Stimulated activated CD8-positive, alpha-beta memory T cell treated with anti-CD3 and anti-CD28 coated beads, Interleukin-7, amount 100 ng/mL, for 4 hours (primary cell): Measurements from ENCODE around the gene ZNF536.

ENCODE experiments used
- DNase-seq, 2 donors: peaks; one replicate each; pipeline ENCODE4 v3.0.0-alpha.2; 2020; ENCODE audit warnings: low read depth in 2 of 2

Gene ZNF536

DNA sequence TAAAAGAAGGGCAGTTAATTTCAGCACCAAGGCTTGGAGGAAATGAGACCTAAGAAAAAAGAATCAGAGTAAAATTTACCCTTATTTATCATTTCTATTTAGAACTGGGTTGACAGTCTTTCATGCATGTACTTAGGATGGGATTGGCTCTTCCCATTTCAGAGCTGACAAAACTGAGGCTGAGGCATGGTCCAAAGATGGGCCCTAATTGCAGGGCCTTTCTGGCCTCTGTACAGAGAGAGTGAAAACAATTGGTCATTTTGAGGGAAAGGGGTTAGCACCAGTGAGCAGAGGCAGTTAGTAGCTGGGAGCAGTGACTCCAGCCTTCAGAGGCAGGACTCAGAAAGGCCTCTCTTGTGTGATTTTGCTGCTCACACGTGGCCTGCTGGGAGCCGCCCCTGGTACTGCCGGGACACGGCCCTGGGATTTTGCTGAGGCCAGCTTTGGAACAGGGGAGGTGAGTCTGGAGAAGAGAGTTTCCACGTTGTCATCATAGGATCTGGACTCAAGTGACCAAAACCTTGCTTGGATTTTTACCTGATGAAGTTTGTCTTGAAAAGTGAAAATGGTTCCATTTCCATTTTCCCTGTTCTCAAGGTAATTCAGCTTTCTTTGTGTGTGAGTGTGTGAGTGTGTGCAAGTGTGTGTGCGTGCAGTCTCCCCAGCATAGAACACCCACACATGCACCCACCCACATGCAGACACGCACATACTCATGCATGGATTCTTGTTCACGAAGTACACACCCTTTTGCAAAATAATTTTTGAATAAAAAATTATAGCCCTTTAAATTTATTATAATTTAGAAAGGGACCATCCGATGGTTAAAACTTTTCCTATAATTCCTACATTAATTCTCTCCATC, at the start of gene ZNF536:
Gene ZNF536 (plus strand): TSS at position 425 of the 865 bp plus-strand sequence. CDS start 71,179 bp downstream, outside the sequence.
- DNase-seq, result no peak

DNA sequence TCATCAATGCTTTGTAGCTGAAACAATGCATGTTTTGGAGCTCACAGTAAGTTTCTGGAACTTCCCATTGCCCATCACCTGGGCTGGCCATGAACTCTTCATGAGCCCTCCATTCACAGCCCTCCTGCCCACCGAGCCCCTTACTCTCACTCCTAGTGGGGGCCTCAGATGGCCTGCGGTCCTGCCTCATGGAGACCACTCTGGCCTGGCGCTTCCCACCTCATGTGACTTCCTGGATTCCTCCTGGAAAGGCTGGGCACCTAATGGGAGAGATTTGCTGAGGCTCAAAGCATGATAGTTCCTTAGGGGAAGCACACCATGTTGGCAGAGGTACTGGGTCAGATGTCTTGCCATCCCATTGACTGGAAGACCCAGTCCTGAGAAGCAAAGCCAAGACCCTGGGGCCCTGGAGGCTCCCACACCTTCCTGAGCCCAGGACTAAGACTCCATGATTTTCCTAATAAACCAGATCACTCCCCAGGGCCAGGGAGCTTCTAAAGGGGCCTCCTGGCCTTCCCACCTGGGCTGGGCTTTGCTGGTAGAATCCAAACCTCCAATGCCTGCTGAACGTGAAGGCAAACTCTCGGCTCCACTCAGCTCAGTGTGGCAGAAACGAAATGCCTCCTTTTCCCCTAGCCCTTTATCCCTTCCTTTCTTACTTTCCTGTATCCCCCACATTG, 49.4 kb upstream of the ZNF536 start:
- DNase-seq, result no peak

DNA sequence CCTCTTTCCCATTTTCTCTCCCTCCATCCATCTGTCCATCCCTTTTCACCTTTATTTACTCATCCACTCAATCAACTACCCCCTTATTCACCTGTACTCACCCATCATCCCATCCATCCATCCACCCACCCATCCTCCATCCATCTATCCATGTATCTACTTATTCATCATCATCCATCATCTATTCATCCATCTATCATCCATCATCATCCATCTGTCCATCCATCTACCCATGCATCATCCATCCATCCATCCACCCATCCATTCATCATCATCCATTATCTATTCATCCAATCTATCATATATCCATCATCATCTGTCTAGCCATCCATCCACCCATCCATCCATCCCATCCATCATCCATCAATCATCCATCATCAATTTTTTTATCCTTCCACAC, 48.3 kb upstream of the ZNF536 start:
- DNase-seq, result no peak

DNA sequence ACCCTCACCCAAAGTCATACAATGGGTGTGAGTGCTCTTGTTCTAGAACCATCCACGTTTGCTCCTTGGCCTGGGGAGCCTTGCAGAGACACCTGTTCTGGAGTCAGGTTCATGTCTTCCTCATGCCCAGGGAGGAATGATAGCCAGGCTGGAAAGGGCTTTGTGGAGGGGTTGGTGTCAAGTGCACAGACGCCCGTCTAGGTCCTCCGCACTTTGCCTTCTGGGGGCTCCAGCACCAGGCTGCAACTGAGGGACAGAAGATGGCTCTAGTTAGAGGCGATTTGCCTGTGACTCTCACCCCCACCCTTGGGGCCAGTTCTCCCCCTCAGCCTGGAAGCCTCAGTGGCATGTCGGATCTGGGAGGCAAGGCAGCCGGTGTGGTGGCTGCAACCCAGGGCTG, 47.2 kb upstream of the ZNF536 start:
- DNase-seq, result no peak

DNA sequence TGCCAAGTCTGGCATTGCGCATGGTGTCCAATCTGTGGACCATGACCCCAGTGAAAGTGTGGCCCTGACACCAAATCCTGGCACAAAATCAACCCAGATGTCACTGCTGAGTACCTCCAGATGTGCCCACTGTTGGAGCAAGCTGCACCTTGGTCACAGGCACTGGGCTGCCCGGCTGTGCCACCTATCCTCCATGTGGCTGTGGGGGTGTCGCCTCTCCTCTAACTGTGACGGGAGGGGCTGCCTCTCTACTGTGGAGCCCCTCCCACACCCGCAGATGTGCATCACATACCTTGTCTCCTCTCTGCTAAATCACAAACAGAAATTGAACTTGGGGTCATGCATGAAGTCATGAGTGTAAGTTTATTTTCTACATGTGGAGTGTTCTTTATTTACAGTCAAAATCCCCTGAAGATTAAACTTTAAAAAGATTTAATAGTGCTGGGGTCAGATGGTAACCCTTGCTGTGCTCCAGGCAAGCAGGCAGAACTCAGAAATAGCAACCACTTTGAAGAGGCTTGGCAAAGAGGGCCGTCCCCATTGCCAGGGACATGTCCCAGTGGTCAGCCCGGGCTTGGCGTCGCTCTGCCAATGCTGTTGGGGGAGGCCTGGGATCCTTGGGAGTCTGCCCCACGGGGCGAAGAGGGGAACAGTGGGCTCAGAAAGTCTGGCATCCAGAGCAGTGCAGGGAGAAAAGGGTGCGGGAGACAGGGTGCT, 46.4 kb upstream of the ZNF536 start:
- no peak for DNase-seq

DNA sequence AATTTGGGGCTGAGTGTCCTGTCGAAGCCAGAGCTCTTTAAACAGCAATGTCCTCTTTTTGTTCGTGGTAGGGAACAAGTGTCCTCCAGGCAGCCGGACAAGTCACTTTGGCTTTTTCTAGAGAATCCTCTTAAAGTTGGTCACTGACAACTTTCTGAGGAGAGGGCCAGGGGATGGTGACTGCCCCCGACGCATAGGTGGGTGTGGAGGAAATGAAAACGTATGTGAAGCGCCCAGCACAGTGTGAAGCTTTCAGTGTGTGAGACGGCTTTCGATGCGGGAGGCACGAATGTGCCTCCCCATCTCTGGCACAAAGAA, 45.8 kb upstream of the ZNF536 start:
- DNase-seq, result no peak

DNA sequence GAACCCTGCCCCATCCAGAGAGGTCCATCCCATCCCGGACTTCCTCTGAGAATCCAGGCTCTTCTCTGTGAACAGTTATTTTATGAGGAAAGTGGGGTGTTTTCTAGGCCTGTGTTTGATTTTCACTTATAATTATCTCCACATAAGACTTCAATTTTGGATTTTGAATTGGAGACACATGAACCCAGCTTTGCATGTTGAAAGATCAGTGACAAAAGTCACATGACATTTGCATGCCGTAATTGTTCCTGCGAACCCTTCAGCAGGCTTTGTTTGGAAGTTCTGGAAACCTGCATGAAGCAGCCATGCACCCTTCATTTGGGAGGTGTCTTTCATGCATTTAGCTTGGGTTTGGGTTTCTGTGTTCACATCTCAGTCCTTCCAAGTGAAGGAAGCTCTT, 44.9 kb upstream of the ZNF536 start:
- no peak for DNase-seq

DNA sequence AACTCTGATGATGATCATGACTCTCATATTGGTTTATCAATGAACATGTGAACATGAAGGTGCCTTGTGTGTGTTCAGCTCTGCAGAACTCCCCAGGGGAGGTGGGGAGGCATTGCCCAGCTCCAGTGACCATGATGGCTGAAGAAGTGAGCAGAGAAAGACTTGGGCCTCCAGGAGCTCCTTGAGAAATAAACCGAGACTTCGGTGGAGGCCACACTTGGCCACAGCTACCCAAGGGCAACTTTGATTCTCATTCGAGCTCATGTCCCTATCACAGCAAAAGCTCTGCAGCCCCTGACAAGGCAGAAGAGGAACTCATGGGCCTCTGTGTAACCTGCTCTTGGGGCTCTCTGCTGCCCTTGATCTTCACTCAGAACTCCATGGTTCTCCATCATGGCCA, 44.1 kb upstream of the ZNF536 start:
- DNase-seq, result no peak

DNA sequence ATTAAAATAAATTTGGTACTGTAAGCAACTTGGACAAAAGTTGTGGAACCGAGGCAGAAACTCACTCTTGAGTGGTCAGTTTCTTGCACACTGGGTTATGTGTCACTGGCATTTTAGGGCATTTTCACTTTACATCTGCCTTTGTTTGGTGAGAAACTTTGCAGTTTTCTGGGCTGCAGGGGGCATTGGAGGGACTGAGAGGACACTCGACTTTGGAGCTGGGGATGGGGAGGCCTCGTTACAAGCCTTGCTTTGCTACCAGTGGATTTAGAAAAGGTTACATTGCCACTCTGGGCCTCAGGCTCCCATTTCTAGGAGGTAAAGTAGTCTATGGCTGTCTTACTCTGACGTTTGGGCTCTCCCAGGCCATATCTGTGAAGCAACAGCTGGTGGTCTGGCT, 41.9 kb upstream of the ZNF536 start:
- DNase-seq, result no peak

DNA sequence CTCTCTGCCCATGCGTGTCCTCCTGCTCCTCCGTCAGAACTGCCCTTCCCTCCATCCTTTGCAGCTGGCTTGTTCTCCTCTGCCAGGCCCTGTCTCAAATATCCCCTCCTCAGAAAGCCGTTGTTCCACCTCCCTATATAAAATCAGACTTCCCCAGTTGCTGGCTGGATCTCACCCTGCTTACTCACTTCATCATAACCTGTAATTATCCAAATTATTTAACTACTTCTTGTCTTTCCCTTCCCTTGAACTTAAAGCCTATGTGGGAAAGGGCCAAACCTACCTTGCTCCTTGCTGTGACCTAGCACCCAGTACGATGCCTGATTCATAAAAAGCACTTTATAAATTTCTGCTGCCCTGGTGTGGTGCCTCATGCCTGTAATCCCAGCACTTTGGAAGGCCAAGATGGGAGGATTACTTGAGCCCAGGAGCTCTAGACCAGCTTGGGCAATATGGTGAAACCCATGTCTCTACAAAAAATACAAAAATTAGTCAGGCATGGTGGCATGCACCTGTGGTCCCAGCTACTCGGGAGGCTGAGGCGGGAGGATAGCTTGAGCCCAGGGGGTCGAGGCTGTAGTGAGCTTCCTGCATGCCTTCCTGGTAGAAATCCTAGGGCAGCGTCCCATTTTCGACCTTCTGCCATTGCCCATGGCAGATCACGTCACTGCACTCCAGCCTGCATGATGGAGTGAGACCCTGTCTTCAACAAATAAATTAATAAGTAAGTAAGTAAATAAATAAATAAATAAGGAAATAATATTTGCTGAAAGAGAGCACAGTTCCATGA, 39.5 kb upstream of the ZNF536 start:
- DNase-seq, result no peak

DNA sequence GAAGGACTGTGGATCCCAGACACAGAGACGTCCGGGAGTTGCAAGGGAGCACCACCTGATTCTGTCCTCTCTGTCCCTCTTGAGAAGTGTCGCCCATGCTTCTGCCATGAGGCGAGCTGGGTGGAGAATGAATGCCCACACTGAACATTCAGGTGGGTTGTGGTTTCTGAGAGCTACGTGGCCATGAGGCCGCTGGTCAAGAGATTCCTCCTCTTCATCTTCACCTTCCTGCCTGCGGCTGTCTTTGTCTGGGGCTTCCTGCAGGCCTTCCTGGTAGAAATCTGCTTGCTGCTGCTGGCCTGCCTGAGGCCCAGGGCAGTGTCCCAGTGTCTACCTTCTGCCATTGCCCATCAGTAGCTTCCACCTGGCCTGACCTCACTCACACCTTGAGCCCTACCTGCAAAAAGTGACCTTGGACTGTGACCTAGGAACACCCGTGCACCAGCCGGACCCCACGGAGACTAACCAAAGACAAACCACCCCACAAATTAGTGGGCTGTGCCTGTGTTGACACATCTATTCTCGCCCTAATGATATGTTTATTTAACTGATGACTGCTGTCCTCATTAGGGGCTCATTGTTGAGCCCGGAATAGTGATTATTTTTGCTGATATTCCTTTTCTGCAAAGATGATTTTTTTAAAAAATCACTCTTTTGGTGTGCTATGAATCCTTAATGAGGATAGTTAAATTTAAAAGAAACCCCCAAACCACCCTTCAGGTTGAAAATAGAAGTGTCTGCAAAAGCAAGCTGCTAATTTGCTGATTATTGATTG, 38.7 kb upstream of the ZNF536 start:
- no peak for DNase-seq

DNA sequence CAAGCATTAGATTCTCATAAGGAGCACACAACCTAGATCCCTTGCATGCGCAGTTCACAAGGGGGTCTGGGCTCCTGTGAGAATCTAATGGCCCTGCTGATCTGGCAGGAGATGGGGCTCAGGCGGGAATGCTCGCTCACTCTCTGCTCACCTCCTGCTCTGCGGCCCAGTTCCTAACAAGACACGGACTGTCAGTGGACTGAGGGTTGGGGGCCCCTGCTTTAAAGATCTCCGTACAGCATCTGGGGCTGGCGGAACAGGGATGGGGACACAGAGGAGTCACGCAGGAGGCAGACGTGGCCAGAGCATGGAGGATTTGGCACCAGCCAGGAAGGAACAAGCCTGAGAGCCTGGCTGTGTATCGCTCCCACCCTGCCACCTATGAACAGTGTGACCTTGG, 37.3 kb upstream of the ZNF536 start:
- no peak for DNase-seq

DNA sequence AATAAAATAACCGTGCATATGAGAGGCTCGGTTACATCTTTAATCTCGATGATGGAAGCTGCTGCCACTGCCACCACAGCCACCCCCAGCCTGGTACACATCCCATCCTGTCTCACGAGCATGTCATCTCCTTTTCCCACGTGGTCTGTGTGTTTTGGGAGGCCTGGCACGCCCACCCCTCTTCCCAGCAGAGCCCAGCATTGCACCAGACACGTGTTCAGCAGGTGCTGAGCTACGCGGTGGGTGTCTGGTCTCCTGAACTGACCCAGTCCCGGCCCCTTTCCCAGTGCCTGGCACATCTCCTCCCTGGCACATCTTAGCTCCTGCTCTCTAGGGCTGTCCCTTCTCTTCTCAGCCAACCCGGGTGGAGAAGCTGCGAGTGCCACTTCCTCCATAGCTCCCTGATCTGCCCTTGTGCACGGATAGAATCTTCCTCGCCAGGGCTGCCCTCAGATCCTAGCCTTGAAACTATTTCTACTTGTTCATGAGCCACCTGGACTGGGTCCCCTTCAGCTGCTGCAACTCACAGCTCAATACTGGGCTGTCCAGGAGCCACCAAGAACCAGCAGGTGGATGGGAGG, 36.8 kb upstream of the ZNF536 start:
- no peak for DNase-seq

DNA sequence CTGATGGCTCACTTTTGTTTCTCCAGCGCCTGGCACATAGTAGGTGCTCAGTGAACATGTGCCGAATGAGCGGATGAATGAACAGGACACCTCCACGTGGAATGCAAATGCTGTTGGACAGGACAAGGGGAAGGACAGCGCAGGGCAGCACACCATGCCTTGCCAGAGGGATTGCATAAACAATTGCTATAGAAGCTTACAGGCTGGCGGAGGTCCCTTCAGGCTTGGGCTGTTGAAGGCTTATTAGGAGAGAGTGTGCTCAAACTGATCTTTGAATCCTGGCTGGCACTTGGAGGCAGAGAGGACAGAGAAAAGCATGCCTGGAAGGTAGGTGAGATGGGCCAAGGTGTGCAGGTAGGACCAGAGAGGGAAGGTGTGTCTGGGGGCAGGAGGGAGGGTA, 35.9 kb upstream of the ZNF536 start:
- no peak for DNase-seq

DNA sequence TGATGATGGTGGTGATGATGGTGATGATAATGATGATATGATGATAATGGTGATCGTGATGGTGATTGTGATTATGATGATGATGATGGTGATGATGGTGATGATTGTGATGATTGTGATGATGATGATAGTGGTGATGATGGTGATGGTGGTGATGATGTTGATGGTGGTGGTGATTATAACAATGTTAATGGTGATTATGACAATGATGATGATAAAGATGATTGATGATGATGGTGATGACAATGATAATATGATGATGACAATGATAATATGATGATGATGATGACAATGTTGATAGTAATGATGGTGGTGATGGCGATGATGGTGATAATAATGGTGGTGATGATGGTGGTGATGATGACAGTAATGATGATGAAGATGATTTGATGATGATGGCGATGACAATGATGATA, 34.1 kb upstream of the ZNF536 start:
- DNase-seq, result no peak

DNA sequence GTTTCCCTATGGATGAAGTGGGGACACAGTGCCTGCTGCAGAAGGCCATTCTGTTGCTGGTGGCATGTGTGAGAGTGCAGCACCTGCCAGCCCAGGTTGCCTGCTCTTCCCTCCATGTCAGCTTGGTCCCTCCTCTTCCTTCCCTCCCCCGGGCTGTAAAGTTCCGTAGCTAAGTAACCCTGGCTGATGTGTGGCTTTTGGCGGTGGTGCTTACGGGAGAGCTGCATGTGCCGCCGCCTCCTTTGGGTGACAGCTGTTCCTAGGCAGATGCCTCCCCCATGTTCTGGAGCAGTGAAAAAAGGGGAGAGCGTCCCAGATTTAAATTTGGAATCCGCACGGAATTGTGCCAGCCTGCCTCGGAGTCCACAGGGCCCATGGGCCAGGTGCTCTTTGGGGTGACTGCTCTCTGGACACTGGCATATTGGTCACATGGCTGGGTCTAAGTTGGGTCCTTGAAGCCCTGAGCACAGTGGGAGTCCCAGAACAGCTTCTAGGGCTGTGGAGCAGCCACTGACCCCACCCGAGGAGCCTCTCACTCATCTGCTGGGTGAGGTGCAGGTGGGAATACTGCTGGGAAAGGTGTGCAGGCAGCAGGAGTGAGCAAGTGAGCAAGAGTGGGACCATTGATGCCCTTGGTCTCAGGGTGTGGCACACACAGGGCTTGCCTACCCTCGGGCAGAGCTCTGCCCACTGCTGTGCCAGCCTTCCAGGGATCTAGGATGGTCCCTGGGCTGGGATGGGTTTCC, 33.1 kb upstream of the ZNF536 start:
- no peak for DNase-seq

DNA sequence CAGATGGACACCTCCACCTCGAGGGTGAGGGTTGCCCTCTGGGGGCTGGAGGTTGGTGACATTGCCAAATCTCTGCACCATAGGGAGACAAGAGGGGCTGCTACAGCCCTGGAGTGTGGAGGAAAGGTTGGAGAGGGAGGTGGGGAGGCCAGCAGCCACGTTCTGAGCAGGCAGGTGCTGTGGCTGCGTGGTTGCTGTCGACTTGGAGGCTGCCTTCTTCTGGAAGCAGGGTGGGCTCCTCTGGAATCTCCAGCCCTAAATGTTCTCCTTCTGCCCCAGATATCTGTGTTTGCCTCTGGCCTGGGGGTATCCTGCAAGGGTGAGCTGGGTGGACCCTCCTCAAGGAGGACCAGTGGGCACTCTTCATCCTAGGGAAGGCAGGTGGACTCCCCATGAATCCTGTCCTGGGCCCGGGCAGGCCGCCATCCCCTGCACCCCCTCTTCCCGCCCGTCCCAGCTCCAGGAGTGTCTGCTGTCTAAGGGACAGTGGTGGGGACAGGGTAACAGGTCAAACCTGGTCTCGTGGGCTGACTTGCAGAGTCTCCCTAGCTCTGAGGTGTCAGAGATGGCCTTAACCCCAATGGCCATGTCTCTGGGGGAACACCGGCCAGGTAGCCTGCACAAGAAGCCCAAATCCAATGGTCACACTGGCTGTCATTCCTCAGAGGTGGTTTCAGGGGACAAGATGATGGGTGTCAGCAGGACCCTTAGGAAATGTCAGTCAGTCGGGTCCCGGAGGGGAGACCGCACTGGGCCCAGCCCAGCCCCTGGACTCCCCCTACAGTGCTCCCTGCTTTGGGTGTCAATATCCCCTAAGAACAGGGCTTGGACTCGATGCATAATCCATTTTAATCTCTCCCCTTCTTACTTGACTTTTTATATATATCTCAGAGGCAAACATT, 32.3 kb upstream of the ZNF536 start:
- no peak for DNase-seq

DNA sequence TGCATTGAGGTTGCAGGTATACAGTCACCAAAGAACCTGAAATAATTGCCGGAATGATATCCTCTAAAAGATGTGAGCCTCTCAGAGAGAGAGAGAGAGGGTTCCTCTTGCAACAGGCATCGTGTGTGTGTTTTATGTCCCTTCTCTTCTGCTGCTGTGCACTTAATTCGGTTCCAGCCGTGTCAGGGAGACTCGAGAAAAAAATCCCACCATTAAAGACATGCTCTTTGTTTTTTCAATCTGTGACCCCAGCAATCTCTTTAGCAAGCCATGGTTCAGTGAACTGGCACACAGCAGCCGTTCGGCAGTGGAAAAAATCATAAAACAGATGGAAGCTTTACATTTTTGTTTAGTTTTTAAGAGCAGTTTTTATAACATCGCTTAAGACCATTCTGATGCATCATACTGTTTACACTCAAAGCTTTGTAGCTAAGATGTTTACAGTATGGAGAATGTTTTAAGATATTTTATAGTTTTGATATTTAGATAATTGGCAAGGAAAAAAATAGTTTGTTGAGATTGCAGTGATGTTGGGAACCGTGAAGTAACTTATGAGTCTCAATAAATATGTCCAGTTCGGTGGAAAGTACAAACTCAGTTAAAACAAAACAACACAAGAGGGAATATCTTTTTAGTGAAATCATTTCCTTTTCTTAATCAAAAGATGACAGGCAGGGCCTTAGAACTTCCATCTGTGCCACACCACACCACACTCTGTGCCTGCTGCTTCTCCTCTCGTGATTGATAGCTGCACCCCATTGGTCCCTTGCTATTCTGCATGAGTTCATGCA, 31.2 kb upstream of the ZNF536 start:
- no peak for DNase-seq
